ENCODE results near the gene DAB1.

DAB1 gene

GRCh38 chr1:57020216-57020615, 403.6 kb downstream of the DAB1 start:
- DNase-seq (ENCODE audit: low spot score), result no peak

GRCh38 chr1:57019236-57019839, 404.5 kb downstream of the DAB1 start:
- no peak for DNase-seq (ENCODE audit: low spot score)

- no peak for DNase-seq (ENCODE audit: low spot score)
These were observed 405.7 kb downstream of the DAB1 start for GRCh38 chr1:57018119-57018518.

- DNase-seq (ENCODE audit: low spot score), result no peak
These were observed 406.1 kb downstream of the DAB1 start for GRCh38 chr1:57017717-57018116.

GRCh38 chr1:57017200-57017599, 406.7 kb downstream of the DAB1 start:
- no peak for DNase-seq (ENCODE audit: low spot score)

GRCh38 chr1:57015071-57015470, 408.8 kb downstream of the DAB1 start:
- no peak for DNase-seq (ENCODE audit: low spot score)

GRCh38 chr1:57013522-57013921, 410.3 kb downstream of the DAB1 start:
- DNase-seq (ENCODE audit: low spot score), result no peak

- DNase-seq (ENCODE audit: low spot score), result no peak
These were observed 411.5 kb downstream of the DAB1 start for GRCh38 chr1:57012315-57012714.

GRCh38 chr1:57010511-57010910, 413.3 kb downstream of the DAB1 start:
- DNase-seq (ENCODE audit: low spot score), result no peak

- DNase-seq (ENCODE audit: low spot score), result no peak
These were observed 415.9 kb downstream of the DAB1 start for GRCh38 chr1:57007948-57008347.

- DNase-seq (ENCODE audit: low spot score), result no peak
These were observed 416.4 kb downstream of the DAB1 start for GRCh38 chr1:57007472-57007871.

- DNase-seq (ENCODE audit: low spot score), result no peak
These were observed 420.3 kb downstream of the DAB1 start for GRCh38 chr1:57003398-57004139.

- DNase-seq (ENCODE audit: low spot score), result no peak
These were observed 428.3 kb downstream of the DAB1 start for GRCh38 chr1:56995414-56996100.

- no peak for DNase-seq (ENCODE audit: low spot score)
These were observed 430.4 kb downstream of the DAB1 start for GRCh38 chr1:56993475-56993874.

GRCh38 chr1:56992318-56993125, 431.3 kb downstream of the DAB1 start:
- DNase-seq (ENCODE audit: low spot score), result no peak

GRCh38 chr1:56991576-56991975, 432.3 kb downstream of the DAB1 start:
- no peak for DNase-seq (ENCODE audit: low spot score)

GRCh38 chr1:56986397-56986796, 437.5 kb downstream of the DAB1 start:
- no peak for DNase-seq (ENCODE audit: low spot score)

GRCh38 chr1:56985857-56986256, 438.0 kb downstream of the DAB1 start:
- no peak for DNase-seq (ENCODE audit: low spot score)

- no peak for DNase-seq (ENCODE audit: low spot score)
These were observed 440.4 kb downstream of the DAB1 start for GRCh38 chr1:56983484-56983883.

- DNase-seq (ENCODE audit: low spot score), result no peak
These were observed 443.7 kb downstream of the DAB1 start for GRCh38 chr1:56979986-56980755.

GRCh38 chr1:56978819-56979218, 445.0 kb downstream of the DAB1 start:
- DNase-seq (ENCODE audit: low spot score), result no peak

GRCh38 chr1:56977910-56978309, 445.9 kb downstream of the DAB1 start:
- DNase-seq (ENCODE audit: low spot score), result no peak
